ENCODE measurements around the gene MDM2.

GRCh38 chr12:68808388-68809189 lies 612 bp downstream of the MDM2 start:
- TF ChIP-seq POLR2A (IDR thresholded peaks at IDR 0.05; ENCODE audit: low read length) (peak; percentile 45), GATA1 (IDR thresholded peaks at IDR 0.05; ENCODE audit: low read depth, low read length) (no peak)

Measured in erythroblast (primary cell).